Mucosa of rectum (tissue), 2 donors: ENCODE data around the gene ELP5.
A peak's percentile ranks its signal among the peaks of the same experiment; 100 is the strongest.

Experiments used
- H3K27ac ChIP-seq, 2 donors: one replicate each; pipeline ENCODE4 v1.7.0; 2013; ENCODE audit warnings: inconsistent platforms in 2 of 2, low read depth in 2 of 2, low read length in 2 of 2
- H3K27me3 ChIP-seq, 2 donors: one replicate each; pipeline ENCODE4 v1.7.0; 2013; ENCODE audit warnings: low read length in 2 of 2; ENCODE audit not compliant: control insufficient read depth in 2 of 2, insufficient read depth in 2 of 2
- H3K36me3 ChIP-seq, 2 donors: one replicate each; pipeline ENCODE4 v1.7.0; 2013; ENCODE audit warnings: low read length in 2 of 2; ENCODE audit not compliant: control insufficient read depth in 2 of 2, insufficient read depth in 2 of 2
- H3K4me1 ChIP-seq, 2 donors: one replicate each; pipeline ENCODE4 v1.7.0; 2013; ENCODE audit warnings: low read length in 2 of 2, mild to moderate bottlenecking in 1 of 2; ENCODE audit not compliant: control insufficient read depth in 2 of 2, insufficient read depth in 2 of 2
- H3K4me3 ChIP-seq, 2 donors: one replicate each; pipeline ENCODE4 v1.7.0; 2013; ENCODE audit warnings: low read length in 2 of 2
- H3K9ac ChIP-seq, 2 donors: one replicate each; pipeline ENCODE4 v1.7.0; 2013; ENCODE audit warnings: low read length in 2 of 2, low read depth in 1 of 2, mild to moderate bottlenecking in 1 of 2
- H3K9me3 ChIP-seq, 2 donors: one replicate each; pipeline ENCODE4 v1.7.0; 2013; ENCODE audit warnings: low read length in 2 of 2; ENCODE audit not compliant: control insufficient read depth in 2 of 2
- donor health status: healthy.
- donor health status: Normal muscosa, but diverticular disease.

Gene ELP5

DNA sequence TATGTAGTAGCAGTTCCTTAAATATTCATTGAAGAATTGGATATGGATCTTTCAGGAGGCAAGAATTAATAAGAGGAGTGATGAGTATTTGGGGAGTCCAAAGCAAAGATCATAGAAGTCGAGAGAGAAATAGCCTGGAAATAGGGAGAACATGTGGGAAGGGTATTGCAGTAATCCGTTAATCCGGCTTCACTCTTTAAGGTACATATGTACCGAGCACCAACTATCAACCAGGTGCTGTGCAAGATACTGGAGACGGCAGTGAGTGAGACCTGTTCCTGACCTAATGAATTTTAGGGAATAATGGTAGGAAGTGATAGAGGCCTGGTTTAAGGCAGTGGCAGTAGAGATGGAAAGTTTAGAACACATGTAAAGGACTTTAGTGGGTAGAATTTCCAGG is 1.1 kb downstream of the ELP5 start:
- H3K9me3 ChIP-seq: no peaks in the 10 kb centered on the region
- no peaks in the 10 kb centered on the region for H3K27me3 ChIP-seq
- H3K36me3 ChIP-seq: peaks cover 17 to 25% of the 10 kb centered on the region in 2 donors
- peak overlapping the region; percentile 100 for H3K27ac ChIP-seq
- peak overlapping the region; percentile 71 to 92 for H3K4me3 ChIP-seq
- H3K4me1 ChIP-seq: peaks cover 24 to 36% of the 10 kb centered on the region in 2 donors
- H3K9ac ChIP-seq: peak overlapping the region; percentile 87 to 97

DNA sequence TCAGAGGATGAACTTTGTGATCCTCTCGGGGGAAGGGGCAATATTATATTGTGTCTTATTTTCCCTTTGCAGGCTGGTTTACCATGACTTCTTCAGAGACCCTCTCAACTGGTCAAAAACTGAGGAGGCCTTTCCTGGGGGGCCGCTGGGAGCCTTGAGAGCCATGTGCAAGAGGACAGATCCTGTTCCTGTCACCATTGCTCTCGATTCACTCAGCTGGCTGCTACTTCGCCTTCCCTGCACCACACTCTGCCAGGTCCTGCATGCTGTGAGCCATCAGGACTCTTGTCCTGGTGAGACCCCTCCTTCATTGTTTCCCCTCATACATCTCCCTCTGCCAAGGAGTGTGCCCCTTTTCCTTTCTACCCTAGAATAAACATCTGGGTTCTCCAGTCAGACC is 2.5 kb downstream of the ELP5 start:
- no peaks in the 10 kb centered on the region for H3K27me3 ChIP-seq
- peaks cover 34 to 38% of the 10 kb centered on the region in 2 donors for H3K4me1 ChIP-seq
- H3K4me3 ChIP-seq: no peak overlapping the region
- peaks cover 22 to 23% of the 10 kb centered on the region in 2 donors for H3K36me3 ChIP-seq
- no peak overlapping the region for H3K9ac ChIP-seq
- H3K9me3 ChIP-seq: no peaks in the 10 kb centered on the region
- H3K27ac ChIP-seq: no peak overlapping the region

DNA sequence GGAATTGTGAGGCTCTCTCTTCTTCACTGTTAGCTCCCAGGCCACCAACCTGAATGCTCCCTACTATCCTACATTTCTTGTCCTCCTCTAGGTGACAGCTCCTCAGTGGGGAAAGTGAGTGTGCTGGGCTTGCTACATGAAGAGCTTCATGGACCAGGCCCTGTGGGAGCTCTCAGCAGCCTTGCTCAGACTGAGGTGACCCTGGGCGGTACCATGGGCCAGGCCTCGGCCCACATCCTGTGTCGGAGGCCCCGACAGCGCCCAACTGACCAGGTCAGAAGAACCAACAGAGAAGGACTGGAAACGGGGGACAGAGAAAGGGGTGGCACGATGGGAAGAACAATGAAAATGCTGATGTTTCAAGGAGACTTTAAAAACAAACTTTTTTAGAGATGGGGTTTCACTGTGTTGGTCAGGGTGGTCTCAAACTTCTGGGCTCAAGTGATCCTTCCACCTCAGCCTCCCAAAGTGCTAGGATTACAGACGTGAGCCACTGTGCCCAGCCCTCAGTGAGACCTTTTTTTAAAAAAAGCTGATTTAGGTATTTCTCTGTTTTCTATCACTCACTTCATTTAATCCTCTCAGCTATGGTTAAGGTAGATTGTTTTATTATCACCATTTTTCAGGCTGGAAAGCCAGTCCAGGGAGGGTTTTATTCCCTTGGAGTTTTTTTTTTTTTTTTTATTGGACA is 4.9 kb downstream of the ELP5 start:
- H3K27ac ChIP-seq: peak overlapping the region; percentile 97 to 100
- no peaks in the 10 kb centered on the region for H3K9me3 ChIP-seq
- H3K36me3 ChIP-seq: peaks cover 27 to 31% of the 10 kb centered on the region in 2 donors
- peaks cover 0 to 2% of the 10 kb centered on the region in 2 donors for H3K27me3 ChIP-seq
- peak overlapping the region in 1 of 2 donors; percentile 53 for H3K9ac ChIP-seq
- H3K4me3 ChIP-seq: no peak overlapping the region
- peaks cover 27 to 34% of the 10 kb centered on the region in 2 donors for H3K4me1 ChIP-seq

DNA sequence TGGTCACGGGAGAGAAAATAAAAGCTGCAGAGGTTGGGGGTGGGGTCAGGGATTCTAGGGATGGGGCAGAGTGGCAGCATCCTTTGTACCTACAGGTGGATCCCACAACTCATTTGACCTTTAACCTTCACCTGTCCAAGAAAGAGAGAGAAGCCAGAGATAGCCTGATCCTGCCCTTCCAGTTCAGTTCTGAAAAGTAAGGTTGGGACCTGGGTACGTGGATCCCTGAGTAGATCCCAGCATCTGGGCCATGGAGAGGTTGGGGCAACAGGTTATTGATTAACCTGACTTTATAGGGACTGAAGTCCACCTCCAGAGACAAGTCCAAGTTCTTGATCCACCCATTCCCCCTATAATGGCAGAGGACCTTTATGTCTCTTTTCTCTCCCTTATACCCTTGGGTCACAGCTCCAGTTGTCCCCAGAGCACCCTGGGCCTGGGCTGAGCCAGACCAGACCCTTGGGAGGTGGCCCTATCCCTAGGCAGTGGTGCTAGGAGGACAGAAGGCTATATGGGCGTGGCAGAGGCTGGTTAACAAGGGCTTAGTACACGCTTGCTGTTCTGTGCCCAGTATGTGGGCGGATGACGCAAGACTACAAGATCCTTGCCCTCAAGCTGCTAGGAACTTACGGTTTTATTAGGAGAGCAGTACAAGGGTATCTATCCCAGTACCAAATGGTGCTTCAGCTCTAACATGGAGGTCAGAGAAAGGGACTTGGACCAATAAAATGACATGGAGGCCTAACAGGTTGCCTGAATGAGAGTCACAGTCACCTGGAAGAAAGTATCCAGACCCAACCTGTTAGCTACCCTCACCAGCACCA is 6.9 kb downstream of the ELP5 start:
- Histone ChIP-seq H3K9ac (peak overlapping the region; percentile 71 to 100), H3K4me3 (peak overlapping the region; percentile 38 to 87), H3K27ac (peak overlapping the region; percentile 97 to 100), H3K4me1 (peaks cover 30 to 31% of the 10 kb centered on the region in 2 donors), H3K36me3 (peaks cover 27 to 29% of the 10 kb centered on the region in 2 donors), H3K27me3 (peaks cover 6 to 8% of the 10 kb centered on the region in 2 donors), H3K9me3 (no peaks in the 10 kb centered on the region)

DNA sequence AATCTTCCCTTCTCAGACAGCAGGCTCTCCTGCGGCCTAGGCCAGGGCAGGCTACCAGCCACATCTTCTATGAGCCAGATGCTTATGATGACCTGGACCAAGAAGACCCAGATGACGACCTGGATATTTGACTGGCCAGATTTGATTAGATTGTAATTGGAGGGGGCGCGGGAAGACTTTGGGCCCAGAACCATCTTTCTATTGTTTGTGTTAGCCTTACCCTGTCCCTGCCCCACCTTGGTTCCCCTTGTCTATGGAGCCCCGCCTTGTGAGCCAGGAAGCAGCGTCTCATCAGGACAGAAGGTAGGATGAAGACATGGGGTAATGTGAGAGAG is 7.5 kb downstream of the ELP5 start:
- Histone ChIP-seq H3K9ac (peak overlapping the region; percentile 71 to 100), H3K4me3 (peak overlapping the region; percentile 38 to 87), H3K36me3 (peaks cover 25 to 26% of the 10 kb centered on the region in 2 donors), H3K27ac (peak overlapping the region; percentile 97 to 100), H3K9me3 (no peaks in the 10 kb centered on the region), H3K4me1 (peaks cover 33 to 36% of the 10 kb centered on the region in 2 donors), H3K27me3 (peaks cover 6 to 8% of the 10 kb centered on the region in 2 donors)

DNA sequence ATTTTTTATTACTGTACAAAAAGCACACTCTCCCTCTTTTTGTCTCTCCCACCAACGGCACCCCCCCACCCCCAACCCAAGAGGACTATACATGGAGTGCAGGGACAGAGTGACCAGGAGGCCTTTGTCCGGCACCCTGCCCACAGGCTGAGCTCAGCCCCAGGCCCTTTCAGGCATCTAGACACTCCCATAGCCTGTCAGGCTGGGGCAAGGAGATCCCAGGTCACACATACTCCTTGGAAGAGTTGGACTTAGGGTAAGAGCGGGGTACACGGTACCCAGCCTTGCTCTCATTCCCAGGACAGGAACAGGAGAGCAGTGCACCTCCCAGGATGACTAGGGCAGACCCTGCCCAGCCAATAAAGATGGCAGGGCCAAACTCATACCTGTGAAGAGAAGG is 8.1 kb downstream of the ELP5 start:
- Histone ChIP-seq H3K9ac (peak overlapping the region; percentile 71 to 100), H3K36me3 (peaks cover 19 to 21% of the 10 kb centered on the region in 2 donors), H3K9me3 (no peaks in the 10 kb centered on the region), H3K4me3 (peak overlapping the region; percentile 87 to 98), H3K4me1 (peaks cover 33 to 37% of the 10 kb centered on the region in 2 donors), H3K27ac (peak overlapping the region; percentile 97 to 100), H3K27me3 (peaks cover 6 to 8% of the 10 kb centered on the region in 2 donors)

DNA sequence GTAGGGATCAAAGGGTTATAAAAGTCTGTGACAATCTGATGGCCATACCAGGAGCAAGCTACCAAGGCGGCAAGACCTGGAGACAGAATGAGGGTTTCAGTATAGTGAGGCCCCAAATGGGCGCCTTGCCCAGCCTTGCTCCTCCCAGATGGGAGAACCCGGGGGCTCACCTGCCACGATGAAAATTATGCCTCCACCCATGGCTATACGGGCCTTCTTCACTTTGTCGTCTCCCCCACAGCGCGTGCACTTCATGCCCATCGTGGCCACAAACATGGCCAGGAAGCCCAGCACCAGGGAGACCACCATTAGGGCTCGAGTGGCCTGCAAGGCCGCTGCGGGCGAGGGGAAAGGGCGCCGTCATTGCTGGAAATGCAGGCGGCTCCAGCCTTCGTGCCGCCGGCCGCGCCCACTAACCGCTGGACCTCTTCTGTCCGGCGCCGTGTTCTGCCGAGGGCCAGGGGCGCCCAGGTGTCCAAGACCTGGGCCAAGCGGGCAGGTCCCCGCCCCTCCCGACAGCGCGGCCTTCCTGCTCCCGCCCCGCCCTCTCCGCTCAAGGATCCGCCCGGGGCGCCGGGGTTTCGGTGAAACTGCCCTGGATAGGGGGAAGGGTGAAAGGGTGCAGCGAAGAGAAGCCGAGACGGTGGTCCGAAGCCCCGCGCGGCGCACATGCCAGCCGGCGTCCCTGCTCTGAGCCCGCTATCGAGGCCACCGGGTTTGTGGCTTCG is 8.8 kb downstream of the ELP5 start:
- Histone ChIP-seq H3K9ac (peak overlapping the region; percentile 71 to 100), H3K4me3 (peak overlapping the region; percentile 87 to 98), H3K4me1 (peaks cover 33 to 37% of the 10 kb centered on the region in 2 donors)

DNA sequence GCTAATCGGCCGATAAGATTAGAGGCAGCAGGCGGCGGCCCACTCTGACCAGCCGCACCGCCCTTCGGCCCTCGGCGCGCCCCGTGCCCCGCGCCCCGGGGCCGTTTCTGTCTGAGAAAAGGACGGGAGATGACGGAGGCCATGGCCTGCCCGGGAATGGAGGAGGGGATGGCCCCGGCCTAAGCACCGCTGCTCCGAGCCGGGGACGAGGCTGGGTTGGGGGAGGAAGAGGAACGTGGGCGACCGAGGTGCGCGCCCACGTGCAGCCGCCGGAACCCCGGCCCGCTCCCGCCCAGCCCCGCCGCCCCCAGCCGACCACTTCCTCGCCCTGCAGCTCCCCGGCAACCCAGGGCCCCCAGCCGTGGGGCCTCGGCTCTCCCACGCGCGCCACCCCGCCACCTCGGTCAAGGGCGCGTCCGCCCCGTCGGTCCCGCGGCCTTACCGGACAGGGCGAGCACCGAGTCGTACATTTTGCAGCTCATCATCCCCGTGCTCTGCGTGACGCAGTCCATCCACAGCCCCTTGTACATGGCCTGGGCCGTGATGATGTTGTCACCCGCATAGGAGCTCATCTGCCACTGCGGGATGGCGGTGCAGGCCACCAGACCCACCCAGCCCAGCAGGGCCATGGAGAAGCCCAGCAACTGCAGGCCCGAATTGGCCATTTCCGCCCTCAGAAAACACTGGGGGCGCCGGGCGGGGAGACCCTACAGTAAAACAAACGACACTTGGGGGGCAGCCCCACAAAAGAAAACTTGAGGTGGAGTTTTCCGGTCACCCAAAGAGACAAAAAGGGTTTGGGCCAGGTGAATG is 9.6 kb downstream of the ELP5 start:
- Histone ChIP-seq H3K9ac (peak overlapping the region; percentile 95 to 100), H3K36me3 (peaks cover 10 to 17% of the 10 kb centered on the region in 2 donors), H3K4me1 (peaks cover 35 to 37% of the 10 kb centered on the region in 2 donors), H3K27ac (peak overlapping the region; percentile 97 to 100), H3K4me3 (peak overlapping the region; percentile 87 to 98), H3K27me3 (peaks cover 6 to 8% of the 10 kb centered on the region in 2 donors), H3K9me3 (no peaks in the 10 kb centered on the region)

More for the DNA sequence above, 8.8 kb downstream of the ELP5 start:
- H3K27me3 ChIP-seq: peaks cover 6 to 8% of the 10 kb centered on the region in 2 donors
- H3K27ac ChIP-seq: peak overlapping the region; percentile 97 to 100
- peaks cover 16 to 21% of the 10 kb centered on the region in 2 donors for H3K36me3 ChIP-seq
- H3K9me3 ChIP-seq: no peaks in the 10 kb centered on the region

DNA sequence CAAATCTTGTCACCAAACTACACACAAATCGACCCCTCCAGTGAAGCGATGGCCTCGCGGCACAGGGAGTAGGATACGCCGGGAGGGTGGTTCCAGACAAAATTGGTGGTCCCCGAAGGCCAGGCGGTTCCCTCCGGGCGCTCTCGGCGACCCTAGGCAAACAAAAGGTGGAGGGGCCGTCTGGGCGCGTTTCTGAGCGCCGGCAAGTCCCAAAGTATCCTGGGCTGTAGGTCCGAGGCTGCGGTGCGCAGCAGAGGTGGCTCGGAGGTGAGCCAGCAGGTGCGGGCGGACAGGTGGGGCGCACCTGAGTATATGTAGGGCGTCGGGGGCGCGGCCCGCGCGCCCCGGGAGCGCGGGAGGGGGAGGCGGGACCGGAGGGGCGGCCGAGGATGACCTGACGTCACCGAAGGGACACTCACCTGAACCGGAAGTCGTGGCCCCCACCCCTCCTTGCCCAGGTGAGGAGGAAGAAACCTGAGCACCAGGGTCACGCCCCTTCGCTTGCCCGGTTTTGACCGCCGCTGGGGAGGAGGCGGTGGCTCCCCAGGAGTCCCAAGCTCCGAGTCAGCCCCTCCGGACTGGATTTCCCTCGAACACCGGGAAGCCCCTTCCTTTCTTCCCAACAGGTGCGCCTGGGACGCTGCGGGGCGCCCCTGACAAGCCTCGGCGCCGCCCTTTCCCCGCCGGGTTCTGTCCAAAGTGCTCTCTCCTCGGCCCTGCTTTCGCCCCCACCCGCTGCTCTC is 10.3 kb downstream of the ELP5 start, which contains the start of gene CLDN7:
Gene CLDN7, minus strand, starts transcription at position 287 of the 743 bp plus-strand sequence. CDS start 435 bp downstream, outside the sequence.
- H3K9ac ChIP-seq: peak within 1 kb of the TSS; percentile 95 to 100
- H3K9me3 ChIP-seq: no peaks in the 10 kb centered on the region
- H3K4me3 ChIP-seq: peak within 1 kb of the TSS; percentile 87 to 98
- peak within 1 kb of the TSS; percentile 97 to 100 for H3K27ac ChIP-seq
- H3K27me3 ChIP-seq: peaks cover 6 to 8% of the 10 kb centered on the region in 2 donors
- peaks cover 7 to 14% of the 10 kb centered on the region in 2 donors for H3K36me3 ChIP-seq
- peaks cover 35 to 37% of the 10 kb centered on the region in 2 donors for H3K4me1 ChIP-seq
